AG10803 (cell line): ENCODE measurements around the gene C7orf33.

Source experiments
- DNase-seq: peaks from one replicate; pipeline ENCODE4 v3.0.0; 2010; ENCODE audit warnings: low read depth
- H3K4me3 ChIP-seq: 2 replicates; pipeline ENCODE4 v1.5.1; 2011; ENCODE audit warnings: mild to moderate bottlenecking, low read length, control low read depth
- TF ChIP-seq, protein P1 (sequence below): conservative IDR thresholded peaks from 2 replicates; pipeline ENCODE4 v1.5.1; 2011; ENCODE audit warnings: mild to moderate bottlenecking, low read length, control low read depth, inconsistent platforms

C7orf33 gene

GRCh38 chr7:148650232-148650858 is 59.8 kb downstream of the C7orf33 start:
- no peak overlapping the region for H3K4me3 ChIP-seq
- TF ChIP-seq, protein P1, sequence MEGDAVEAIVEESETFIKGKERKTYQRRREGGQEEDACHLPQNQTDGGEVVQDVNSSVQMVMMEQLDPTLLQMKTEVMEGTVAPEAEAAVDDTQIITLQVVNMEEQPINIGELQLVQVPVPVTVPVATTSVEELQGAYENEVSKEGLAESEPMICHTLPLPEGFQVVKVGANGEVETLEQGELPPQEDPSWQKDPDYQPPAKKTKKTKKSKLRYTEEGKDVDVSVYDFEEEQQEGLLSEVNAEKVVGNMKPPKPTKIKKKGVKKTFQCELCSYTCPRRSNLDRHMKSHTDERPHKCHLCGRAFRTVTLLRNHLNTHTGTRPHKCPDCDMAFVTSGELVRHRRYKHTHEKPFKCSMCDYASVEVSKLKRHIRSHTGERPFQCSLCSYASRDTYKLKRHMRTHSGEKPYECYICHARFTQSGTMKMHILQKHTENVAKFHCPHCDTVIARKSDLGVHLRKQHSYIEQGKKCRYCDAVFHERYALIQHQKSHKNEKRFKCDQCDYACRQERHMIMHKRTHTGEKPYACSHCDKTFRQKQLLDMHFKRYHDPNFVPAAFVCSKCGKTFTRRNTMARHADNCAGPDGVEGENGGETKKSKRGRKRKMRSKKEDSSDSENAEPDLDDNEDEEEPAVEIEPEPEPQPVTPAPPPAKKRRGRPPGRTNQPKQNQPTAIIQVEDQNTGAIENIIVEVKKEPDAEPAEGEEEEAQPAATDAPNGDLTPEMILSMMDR = no peak
- peak; percentile 65 for DNase-seq

DNA sequence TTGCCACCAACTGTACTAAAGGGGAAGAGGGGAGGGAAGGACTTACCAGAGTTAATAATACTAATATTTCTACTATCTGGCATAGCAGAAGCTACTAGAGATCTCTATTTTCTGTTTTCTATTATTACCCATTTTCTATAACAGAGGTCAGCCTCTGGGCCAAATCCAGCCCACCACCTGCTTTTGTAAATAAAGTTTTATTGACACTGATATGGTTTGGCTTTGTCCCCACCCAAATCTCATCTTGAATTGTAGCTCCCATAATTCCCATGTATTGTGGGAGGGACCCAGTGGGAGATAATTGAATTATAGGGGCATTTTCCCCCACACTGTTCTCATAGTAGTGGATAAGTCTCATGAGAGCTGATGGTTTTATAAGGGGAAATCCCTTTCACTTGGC is 62.2 kb downstream of the C7orf33 start:
- no peak overlapping the region for H3K4me3 ChIP-seq
- no peak for DNase-seq
- TF ChIP-seq, protein P1 = no peak

DNA sequence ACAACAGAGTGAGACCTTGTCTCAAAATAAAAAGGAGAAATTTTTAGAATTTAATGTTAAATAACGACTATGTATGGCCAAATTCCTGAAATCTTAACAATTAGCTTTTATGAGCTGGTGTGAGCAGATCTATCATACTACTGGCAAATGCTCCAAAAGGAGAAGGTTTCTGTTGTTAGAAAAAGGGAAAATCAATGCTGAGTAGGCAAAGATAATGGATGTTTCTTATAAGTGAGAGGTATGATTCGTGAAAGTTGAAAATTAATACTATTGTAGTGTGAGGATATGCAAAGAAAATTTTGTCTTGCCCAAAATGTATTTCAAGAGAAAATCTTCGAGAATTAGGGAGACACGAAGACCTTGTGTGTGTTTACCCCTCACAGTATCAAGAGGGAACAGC is 67.4 kb downstream of the C7orf33 start:
- DNase-seq = no peak
- TF ChIP-seq, protein P1 = no peak
- H3K4me3 ChIP-seq = no peak overlapping the region

- DNase-seq = no peak
- H3K4me3 ChIP-seq = no peak overlapping the region
- TF ChIP-seq, protein P1 = no peak
Observed at GRCh38 chr7:148661471-148661870, 70.9 kb downstream of the C7orf33 start.

DNA sequence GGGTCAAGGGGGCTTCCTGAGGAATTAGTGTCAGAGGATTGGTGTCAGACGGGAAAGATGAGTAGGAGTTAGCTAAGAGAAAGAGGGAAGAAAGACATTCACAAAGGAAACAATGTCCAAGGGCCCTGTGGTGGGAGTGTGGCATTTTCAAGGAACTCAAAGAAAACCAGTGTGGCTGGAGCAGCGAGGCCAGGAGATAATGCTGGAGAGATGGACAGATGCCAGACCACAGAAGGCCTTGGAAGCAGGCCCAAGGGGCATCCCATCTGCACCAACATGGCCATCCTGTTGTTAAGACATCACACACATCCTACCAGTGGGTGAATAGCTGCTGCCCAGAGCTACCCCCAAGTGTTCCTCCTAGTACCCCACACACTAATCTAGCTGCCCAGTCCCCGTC is 72.1 kb downstream of the C7orf33 start:
- no peak overlapping the region for H3K4me3 ChIP-seq
- TF ChIP-seq, protein P1 = no peak
- peak; percentile 4 for DNase-seq

DNA sequence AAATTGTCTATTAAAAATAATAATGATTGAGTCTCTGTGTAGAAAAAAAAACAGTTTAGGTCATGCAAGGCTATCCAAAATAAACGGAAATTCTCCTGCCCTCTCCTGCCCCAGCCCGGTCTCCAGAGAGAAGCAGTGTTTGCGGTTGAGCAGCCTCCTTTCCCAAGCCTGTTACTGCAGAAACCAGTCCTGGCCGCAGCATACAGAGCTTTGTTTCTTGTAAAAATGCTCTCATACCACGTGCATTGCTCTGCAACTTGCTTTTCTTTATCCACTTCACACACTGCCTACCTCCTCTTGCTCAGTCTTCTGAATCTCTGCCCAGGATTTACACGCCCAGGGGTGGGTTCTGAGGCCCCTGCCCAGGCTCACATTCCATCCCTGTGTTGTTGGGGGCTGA is 73.8 kb downstream of the C7orf33 start:
- TF ChIP-seq, protein P1 = no peak
- peak; percentile 65 for DNase-seq

DNA sequence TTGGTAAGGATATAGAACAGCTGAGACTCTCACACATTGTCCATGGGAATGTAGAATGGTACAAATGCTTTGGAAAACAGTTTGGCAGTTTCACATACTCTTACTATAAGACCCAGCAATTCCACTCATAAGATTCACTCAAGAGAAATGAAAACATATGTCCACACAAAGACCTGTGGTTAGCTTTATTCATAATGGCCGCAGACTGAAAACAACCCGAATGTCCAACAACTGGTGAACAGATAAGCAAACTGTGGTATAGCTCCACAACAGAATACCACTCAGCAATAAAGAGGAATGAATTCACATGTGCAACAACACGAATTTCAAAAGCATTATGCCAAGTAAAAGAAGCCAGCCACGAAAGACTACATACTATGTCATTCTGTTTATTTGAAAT is 74.7 kb downstream of the C7orf33 start:
- TF ChIP-seq, protein P1 = no peak
- H3K4me3 ChIP-seq = no peak overlapping the region
- peak; percentile 80 for DNase-seq

More for the DNA sequence above, 73.8 kb downstream of the C7orf33 start:
- H3K4me3 ChIP-seq = no peak overlapping the region
